ENCODE data around the gene C1QTNF3.

DNA sequence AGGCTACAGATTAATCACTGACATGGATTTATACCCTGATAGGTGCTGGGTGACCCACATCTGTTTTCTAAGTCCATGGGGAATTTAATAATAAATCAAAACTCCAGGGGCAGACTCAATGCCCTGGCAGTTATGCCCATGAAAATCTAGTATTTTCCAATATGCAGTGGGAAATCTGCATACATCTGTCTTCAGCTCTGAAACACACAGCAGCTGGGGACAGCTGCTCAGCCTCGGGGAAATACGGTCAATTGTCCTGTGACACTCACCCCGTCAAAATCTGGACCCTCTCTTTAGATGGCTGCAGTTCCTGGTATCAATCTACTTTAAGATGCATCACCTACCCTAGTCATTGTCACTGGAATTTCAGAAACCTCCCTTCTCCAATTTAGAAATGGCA, 12.7 kb upstream of the C1QTNF3 start:
- no peak for TF ChIP-seq CTCF (conservative IDR thresholded peaks at IDR 0.05 in 1 of 2, IDR thresholded peaks at IDR 0.05 in 1 of 2; ENCODE audit: extremely low read depth in 1 of 2, insufficient read depth in 1 of 2, low read depth in 1 of 2, low read length in 2 of 2)
- no peak for TF ChIP-seq EZH2 (IDR thresholded peaks at IDR 0.05; ENCODE audit: borderline replicate concordance, low read length)
